SW480 (cell line): ENCODE results near the gene TM2D1.
"Not testable (repeated sequence)": the region's sequence is repeated elsewhere in the genome, so short reads cannot be mapped to it uniquely, and the experiment has no call there.

Source experiments
- DNase-seq: peaks from one replicate; pipeline ENCODE4 v3.0.0-alpha.2; 2016; ENCODE audit warnings: low spot score

Gene TM2D1

DNA sequence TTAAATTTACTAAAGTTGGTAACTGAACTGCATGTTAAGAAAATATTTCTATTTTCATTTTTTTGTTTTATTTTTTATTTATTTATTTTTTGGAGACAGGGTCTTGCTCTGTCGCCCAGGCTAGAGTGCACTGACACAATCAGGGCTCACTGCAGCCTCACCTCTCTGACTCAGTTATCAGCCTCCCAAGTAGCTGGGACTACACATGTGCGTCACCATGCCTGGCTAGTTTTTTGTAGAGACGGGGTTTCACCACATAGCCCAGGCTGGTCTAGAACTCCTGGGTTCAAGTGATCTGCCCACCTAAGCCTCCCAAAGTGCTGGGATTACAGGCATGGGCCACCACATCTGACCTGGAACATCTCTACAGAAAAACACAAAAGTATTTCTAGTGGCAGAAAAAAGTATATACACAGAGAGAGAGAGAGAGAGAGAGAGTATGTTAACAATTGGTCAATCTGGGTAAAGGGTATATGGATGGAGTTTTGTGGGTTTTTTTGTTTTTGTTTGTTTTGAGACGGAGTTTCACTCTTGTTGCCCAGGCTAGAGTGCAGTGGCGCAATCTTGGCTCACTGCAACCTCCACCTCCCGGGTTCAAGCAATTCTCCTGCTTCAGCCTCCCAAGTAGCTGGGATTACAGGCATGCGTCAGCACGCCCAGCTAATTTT is 5.8 kb downstream of the TM2D1 start:
- DNase-seq, result not testable (repeated sequence)

DNA sequence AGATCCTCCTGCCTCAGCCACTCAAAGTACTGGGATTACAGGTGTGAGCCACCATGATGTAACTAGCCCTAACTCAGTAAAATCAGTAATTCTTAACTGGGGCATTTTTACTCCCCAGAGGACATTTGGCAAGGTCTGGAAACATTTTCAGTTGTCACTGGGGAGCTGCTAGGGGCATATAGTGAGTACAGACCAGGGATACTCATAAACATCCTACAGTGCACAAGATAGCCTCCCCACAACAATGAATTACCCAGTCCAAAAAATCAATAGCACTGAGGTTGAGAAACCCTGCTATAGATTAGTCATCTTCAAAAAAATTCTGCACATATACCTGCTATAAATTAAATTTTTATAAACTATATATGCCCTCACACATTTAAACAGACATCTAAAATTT is 13.0 kb downstream of the TM2D1 start:
- no peak for DNase-seq

GRCh38 chr1:61711257-61711656 is 13.7 kb downstream of the TM2D1 start:
- DNase-seq, result not testable (repeated sequence)

DNA sequence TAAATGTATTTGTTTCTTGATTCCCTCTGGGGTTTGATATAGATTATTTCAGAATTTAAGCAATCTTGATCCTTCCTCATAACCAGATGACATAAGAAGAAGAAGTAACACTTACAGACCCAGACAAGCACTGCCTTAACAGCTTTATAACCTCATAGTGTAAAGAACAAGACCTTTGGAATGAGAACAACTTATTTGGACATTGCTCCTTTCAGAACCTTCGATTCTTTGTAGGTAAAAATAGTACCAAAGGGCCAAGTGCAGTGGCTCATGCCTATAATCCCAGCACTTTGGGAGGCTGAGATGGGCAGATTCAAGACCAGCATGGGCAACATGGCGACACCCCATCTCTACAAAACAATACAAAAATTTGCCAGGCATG is 15.0 kb downstream of the TM2D1 start:
- no peak for DNase-seq

DNA sequence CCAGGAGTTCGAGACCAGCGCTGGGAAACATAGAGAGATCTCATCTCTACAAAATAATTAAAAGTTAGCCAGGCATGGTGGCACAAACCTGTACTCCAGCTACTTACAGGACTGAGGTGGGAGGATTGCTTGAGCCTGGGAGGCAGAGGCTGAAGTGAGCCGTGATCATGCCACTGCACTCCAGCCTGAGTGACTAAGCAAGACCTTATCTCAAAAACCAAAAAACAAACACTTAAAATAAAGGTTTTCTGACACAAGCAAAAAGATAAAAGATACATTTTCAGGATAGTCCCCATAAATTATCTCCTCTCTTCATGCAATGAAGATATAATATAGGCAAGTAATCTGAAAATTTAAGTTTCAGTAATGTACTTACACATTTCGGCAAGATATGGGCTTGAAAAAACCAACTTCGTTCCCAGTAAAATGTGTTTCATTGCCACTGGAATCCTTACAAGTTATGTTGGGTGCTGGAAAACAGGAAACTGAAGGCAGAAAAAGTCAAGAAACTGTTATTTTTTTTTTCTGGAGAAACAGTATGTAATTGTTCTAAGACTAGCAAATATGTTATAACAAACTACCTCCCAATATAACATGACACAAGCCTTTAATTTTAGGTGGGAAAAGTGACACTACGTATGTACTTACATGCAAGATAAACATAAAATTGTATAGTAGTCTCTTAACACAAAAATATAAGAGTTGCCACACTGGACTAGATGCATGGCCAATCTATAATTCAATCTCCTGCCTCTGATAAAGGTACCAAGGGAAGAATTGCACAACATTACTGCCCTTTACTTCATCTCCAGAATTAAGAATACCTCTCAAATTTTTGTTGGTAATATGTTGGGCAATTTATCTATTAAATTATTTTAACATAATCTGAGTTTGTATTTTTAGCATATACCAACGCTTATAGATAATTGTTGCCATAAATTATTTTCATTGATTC is 15.7 kb downstream of the TM2D1 start:
- no peak for DNase-seq

- no peak for DNase-seq
Observed at GRCh38 chr1:61699911-61700851, 24.8 kb downstream of the TM2D1 start.

- DNase-seq, result no peak
Observed at GRCh38 chr1:61692155-61692800, 32.7 kb downstream of the TM2D1 start.

DNA sequence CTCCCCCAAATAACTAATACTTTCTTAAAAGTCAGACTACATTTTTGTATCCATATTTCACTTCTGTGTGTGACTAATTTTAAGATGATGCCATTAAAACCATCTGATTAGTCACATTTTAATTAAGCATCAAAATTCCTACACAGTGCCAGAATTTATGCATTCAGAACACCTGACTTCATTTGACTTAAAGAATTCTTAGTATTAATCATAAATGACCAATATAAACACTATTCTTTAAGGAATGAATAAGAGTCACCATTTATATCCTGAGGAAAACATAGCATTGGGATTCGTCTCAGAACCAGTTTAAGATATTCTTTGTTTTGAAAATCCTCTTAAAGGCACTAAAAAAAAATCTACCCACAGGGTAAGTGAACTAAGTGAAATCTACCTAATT is 37.0 kb downstream of the TM2D1 start:
- DNase-seq, result no peak

DNA sequence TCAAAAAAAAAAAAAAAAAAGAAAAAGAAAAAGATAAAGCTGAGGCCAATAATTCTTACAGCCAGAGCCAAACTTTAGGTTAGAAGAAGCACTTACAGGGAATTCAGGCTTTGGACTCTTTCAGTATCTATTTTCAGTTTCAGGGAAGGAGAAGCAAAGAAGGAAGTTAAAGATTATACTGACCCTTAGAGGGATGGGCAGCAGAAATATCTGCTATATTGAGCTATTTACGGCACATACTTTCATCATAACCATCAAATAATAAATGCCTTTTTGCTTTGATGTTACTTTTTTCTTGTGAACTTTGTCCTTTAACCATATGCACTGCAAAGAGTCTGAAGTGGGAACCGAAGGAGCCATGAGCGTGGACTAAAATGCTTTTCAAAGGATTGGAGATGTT is 42.0 kb downstream of the TM2D1 start:
- DNase-seq, result no peak

DNA sequence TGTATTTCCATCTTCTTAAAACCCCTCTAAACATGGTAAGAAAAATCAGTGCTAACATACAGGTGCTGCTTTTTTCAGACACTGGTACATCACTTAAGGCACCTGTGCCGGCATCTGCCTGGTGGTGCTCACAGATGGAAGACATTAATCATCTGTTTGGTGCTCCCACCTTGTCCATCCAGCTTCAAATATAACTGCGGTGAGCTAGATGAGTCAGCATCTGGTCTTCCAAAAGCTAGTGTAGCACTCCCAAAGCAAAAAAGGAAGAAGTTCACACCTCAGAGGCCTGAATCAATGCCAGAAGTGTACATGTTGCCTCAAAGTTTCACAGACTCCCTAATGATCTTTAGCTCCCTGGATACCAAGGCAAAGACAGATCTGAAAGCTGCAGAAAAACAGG is 44.4 kb downstream of the TM2D1 start:
- no peak for DNase-seq

GRCh38 chr1:61676881-61677280 is 48.1 kb downstream of the TM2D1 start:
- not testable (repeated sequence) for DNase-seq

GRCh38 chr1:61674221-61674620 is 50.7 kb downstream of the TM2D1 start:
- no peak for DNase-seq

- DNase-seq, result no peak
Observed at GRCh38 chr1:61672376-61672775, 52.6 kb downstream of the TM2D1 start.

- DNase-seq, result no peak
Observed at GRCh38 chr1:61670445-61670844, 54.5 kb downstream of the TM2D1 start.

DNA sequence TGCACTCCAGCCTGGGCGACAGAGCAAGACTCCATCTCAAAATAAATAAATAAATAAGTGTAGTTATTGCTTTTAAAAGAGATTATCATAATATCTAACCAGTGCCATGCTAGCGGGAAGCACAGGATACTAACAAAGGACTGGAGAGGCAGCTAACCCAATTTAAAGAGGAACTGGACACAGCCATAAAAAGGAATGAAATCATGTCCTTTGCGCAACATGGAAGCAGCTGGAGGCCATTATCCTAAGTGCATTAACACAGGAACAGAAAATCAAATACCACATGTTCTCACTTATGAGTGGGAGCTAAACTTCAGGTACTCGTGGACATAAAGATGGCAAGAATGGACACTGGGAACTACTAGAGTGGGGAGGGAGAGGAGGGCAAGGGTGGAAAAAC is 54.9 kb downstream of the TM2D1 start:
- DNase-seq, result no peak

DNA sequence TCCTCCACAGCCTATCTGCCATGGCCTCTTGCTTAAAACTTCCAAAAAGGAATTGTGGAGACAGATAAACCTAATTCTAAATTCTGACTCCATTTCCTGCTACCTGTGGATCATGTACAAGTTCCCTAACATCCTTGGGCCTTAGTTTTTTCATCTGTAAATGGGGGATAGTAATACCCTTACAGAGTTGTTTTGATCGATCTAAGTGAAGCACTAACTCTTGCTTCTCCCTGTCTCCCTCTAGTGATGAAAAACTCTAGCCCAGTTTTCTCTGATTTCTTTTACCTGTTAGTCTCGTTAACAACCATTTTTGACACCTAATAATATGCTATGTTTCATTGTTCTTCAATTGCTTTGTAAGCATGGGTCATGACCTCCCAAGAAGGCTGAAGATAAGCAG is 65.9 kb downstream of the TM2D1 start:
- DNase-seq, result no peak

- DNase-seq, result no peak
Observed at GRCh38 chr1:61655453-61655852, 69.5 kb downstream of the TM2D1 start.

DNA sequence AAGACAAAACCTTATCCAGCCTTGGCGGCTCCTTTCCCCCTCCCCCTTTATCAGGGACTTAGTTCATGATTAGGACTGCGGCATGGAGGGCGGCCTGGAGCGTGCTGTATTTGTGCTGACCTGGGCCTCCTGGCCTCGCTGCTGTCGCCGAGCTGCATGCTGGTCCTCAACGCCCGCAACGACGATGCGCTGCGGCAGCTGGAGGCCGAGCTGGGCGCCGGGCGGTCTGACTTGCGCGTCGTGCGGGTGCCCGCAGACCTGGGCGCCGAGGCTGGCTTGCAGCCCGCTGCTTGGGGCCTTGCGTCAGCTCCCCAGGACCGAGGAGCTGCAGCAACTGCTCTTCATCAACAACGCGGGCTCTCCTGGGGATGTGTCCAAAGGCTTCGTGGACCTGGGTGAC is 70.9 kb downstream of the TM2D1 start:
- DNase-seq, result no peak

GRCh38 chr1:61648983-61649742 is 75.8 kb downstream of the TM2D1 start:
- no peak for DNase-seq

GRCh38 chr1:61647142-61647541 is 77.8 kb downstream of the TM2D1 start:
- DNase-seq, result no peak

GRCh38 chr1:61645476-61645875 is 79.5 kb downstream of the TM2D1 start:
- DNase-seq, result no peak
